CD4-positive, CD25-positive, alpha-beta regulatory T cell (primary cell): Measurements from ENCODE around the gene GPBP1L1. TPM values are rescaled to one million over a fixed set of nuclear protein-coding genes. Genes with fewer than 3 reads are reported as not detected.

Experiments
- ATAC-seq, 2 donors: fragments of 150-1000 bp; cut with Tn5 transposase; one replicate each; pipeline ENCODE4 v1.10.0; 2021; ENCODE audit warnings: low read depth in 2 of 2, moderate number of reproducible peaks in 2 of 2, moderate library complexity in 1 of 2
- DNase-seq, 3 donors: peaks; one replicate each; pipeline versions ENCODE4 v3.0.0 to v3.0.0-alpha.2; 2012 to 2022; ENCODE audit warnings: mixed read lengths in 1 of 3
- H3K27ac ChIP-seq: one replicate; pipeline ENCODE4 v1.7.0; 2013; ENCODE audit warnings: mild to moderate bottlenecking, low read length; ENCODE audit not compliant: insufficient read depth, poor library complexity, severe bottlenecking
- H3K27me3 ChIP-seq: one replicate; pipeline ENCODE4 v1.7.0; 2013; ENCODE audit warnings: low read length; ENCODE audit not compliant: control insufficient read depth, insufficient read depth
- H3K36me3 ChIP-seq: one replicate; pipeline ENCODE4 v1.7.0; 2013; ENCODE audit warnings: mild to moderate bottlenecking, low read length, moderate library complexity; ENCODE audit not compliant: control insufficient read depth, insufficient read depth
- H3K4me1 ChIP-seq: 2 replicates; pipeline ENCODE4 v1.7.0; 2013; ENCODE audit warnings: mild to moderate bottlenecking, low read length; ENCODE audit not compliant: insufficient read depth, control insufficient read depth, poor library complexity, severe bottlenecking
- H3K4me3 ChIP-seq: one replicate; pipeline ENCODE4 v1.7.0; 2013; ENCODE audit warnings: low read depth, mild to moderate bottlenecking, low read length, moderate library complexity
- H3K9me3 ChIP-seq, 2 experiments: 1 replicate in 1 of 2; 2 replicates in 1 of 2; pipeline ENCODE4 v1.7.0; 2013; ENCODE audit warnings: low read length in 2 of 2, mild to moderate bottlenecking in 1 of 2, moderate library complexity in 1 of 2; ENCODE audit not compliant: control insufficient read depth in 2 of 2
- H3K27ac Mint-ChIP-seq, 3 donors: one replicate each; pipeline ENCODE4 v1.8.0; 2020 to 2022; ENCODE audit warnings: mild to moderate bottlenecking in 3 of 3, mixed read lengths in 3 of 3, moderate library complexity in 2 of 3
- H3K27me3 Mint-ChIP-seq: one replicate; pipeline ENCODE4 v1.8.0; 2022; ENCODE audit warnings: mild to moderate bottlenecking, mixed read lengths
- H3K36me3 Mint-ChIP-seq: one replicate; pipeline ENCODE4 v1.8.0; 2020; ENCODE audit warnings: mixed read lengths
- H3K4me1 Mint-ChIP-seq, 4 donors: one replicate each; pipeline ENCODE4 v1.8.0; 2020 to 2022; ENCODE audit warnings: mixed read lengths in 4 of 4, mild to moderate bottlenecking in 1 of 4
- H3K4me3 Mint-ChIP-seq, 4 donors: one replicate each; pipeline ENCODE4 v1.8.0; 2020 to 2022; ENCODE audit warnings: mild to moderate bottlenecking in 4 of 4, mixed read lengths in 4 of 4, moderate library complexity in 3 of 4
- H3K9me3 Mint-ChIP-seq, 7 donors: one replicate each; pipeline ENCODE4 v1.8.0; 2020 to 2022; ENCODE audit warnings: mixed read lengths in 7 of 7, mild to moderate bottlenecking in 3 of 7, moderate library complexity in 2 of 7
- polyA plus RNA-seq, 4 donors: library from polyadenylated mRNA; unstranded; fragments of 300-500 nt; fragmentation: Illumina TruSeq; gene quantifications; one replicate each; pipeline ENCODE4 v1.2.3, GENCODE V29; 2021
- total RNA-seq: library from RNA; stranded (reverse); gene quantifications from one replicate; pipeline ENCODE4 v1.2.3, GENCODE V29; 2022

GPBP1L1 gene
- total and polyA plus RNA-seq, 5 donors from 2014 or later: 96.2 to 177 (median 100) TPM

DNA sequence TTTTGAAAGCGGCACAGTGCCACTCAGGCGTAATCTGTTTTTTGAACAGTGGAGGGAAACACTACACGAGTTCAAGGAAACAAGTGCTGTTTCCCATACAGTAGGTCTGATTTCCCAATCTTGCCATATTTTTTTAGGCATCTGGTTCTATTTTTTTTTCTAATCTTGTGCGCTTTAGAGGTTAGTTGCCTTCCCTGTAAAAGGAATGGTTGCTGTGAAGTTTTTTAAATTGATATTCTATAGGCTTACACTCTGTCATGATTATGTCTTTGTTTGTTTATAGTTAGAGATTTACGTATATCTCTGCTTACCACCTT, 101.3 kb downstream of the GPBP1L1 start:
- Histone ChIP-seq H3K4me1 (peaks cover 27% of the 10 kb centered on the region), H3K27ac (peak overlapping the region; percentile 91), H3K9me3 (no peaks in the 10 kb centered on the region), H3K36me3 (peaks cover 3% of the 10 kb centered on the region), H3K4me3 (peak overlapping the region; percentile 94), H3K27me3 (no peaks in the 10 kb centered on the region)
- peaks cover 6 to 53% (median 33%) of the 10 kb centered on the region in 4 donors for H3K4me1 Mint-ChIP-seq
- H3K4me3 Mint-ChIP-seq: peak overlapping the region; percentile 97 to 100 (median 98)
- ATAC-seq (no peak), DNase-seq (no peak)
- no peaks in the 10 kb centered on the region for H3K36me3 Mint-ChIP-seq
- no peaks in the 10 kb centered on the region for H3K9me3 Mint-ChIP-seq
- H3K27me3 Mint-ChIP-seq: peaks cover 9% of the 10 kb centered on the region
- peak overlapping the region; percentile 50 to 99 (median 95) for H3K27ac Mint-ChIP-seq

DNA sequence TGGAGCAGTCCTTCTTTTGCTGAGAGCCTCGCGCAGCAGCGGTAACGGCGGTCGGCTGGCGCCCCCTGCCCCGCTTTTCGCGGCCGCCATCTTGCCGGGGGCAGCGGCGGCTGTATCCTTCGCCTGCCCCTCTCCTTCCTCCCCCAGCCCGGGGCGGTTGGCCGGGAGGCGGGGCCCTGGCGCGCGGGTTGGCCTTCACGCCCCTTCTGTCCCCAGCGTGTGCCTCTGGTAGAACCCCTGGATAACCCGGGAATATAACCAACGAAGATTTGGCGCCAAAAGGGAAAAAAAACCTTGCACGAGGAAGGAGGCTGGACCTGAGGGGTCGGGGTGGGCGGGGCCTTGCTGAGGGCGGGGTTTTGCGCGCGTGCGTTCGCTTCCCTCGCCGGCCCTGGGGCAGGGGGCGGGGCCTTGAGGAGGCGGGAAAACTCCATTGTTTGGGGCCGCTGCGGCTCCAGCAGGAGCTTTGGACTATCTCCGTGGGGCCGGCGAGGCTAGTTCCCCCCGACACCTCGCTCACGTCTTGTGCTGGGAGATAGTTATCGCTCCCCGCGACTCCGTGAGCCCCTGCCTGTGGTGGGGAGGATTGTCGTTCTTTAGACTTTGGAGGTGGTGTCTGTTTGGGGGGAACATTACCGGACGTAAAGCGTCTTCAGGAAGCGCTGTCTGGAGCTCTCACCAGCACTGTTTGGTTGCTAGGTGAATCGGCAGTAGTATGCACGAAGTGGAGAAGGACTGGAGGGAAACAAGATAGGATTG, 101.8 kb downstream of the GPBP1L1 start:
- DNase-seq: peak; percentile 81 to 92 (median 85)
- H3K4me3 ChIP-seq: peak overlapping the region; percentile 94
- peak overlapping the region; percentile 91 for H3K27ac ChIP-seq
- ATAC-seq: peak; percentile 43 to 47
- no peaks in the 10 kb centered on the region for H3K9me3 ChIP-seq
- H3K36me3 ChIP-seq: no peaks in the 10 kb centered on the region
- H3K27me3 ChIP-seq: no peaks in the 10 kb centered on the region
- no peaks in the 10 kb centered on the region for H3K36me3 Mint-ChIP-seq
- no peaks in the 10 kb centered on the region for H3K9me3 Mint-ChIP-seq
- H3K27me3 Mint-ChIP-seq: peaks cover 9% of the 10 kb centered on the region
- peaks cover 27% of the 10 kb centered on the region for H3K4me1 ChIP-seq
- peak overlapping the region; percentile 97 to 100 (median 98) for H3K4me3 Mint-ChIP-seq
- peaks cover 6 to 48% (median 32%) of the 10 kb centered on the region in 4 donors for H3K4me1 Mint-ChIP-seq
- H3K27ac Mint-ChIP-seq: peak overlapping the region; percentile 93 to 99 (median 99)

DNA sequence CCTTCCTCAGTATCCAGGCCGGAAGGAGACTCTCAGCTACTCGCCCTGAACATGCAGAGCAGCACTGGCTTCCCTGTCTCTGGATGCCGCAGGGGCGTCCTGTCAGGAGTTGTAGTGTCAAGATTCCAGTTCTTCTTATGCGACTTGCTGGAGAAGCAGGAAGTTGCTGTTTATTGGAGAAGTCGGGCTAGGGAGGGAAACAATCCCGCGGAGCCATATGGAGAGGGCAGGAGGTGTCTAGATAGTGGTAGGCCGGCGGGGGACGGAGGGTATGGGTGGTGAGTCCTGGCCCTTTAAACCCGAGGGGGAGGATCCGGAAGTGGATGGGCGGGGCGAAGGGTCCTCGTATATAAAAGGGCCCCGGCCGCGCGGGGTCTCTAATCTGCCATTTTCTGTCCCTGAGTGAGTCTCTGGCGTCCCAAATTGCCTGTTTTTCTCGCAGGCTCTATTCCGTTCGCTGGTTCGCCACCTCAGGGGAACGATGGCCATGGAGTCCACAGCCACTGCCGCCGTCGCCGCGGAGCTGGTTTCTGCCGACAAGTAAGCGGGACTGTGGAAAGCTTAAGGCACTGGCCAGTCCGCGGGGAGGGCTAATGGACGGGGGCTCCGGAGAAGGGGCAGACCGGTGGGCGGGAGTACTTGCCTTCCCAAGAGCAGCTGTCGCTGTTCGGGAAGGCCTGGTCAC, 102.5 kb downstream of the GPBP1L1 start, which contains the start of gene NASP:
Gene NASP (plus strand): TSS at position 376 of the 685 bp plus-strand sequence. CDS start 106 bp downstream, at position 482.
- no peaks in the 10 kb centered on the region for H3K36me3 Mint-ChIP-seq
- H3K27ac ChIP-seq: peak within 1 kb of the TSS; percentile 91
- peak within 1 kb of the TSS; percentile 97 to 100 (median 98) for H3K4me3 Mint-ChIP-seq
- H3K27me3 ChIP-seq: no peaks in the 10 kb centered on the region
- ATAC-seq (peak; percentile 62 to 66), DNase-seq (peak; percentile 84 to 94 (median 90))
- H3K27ac Mint-ChIP-seq: peak within 1 kb of the TSS; percentile 93 to 99 (median 99)
- no peaks in the 10 kb centered on the region for H3K9me3 ChIP-seq
- peaks cover 9% of the 10 kb centered on the region for H3K27me3 Mint-ChIP-seq
- peaks cover 27% of the 10 kb centered on the region for H3K4me1 ChIP-seq
- no peaks in the 10 kb centered on the region for H3K36me3 ChIP-seq
- H3K9me3 Mint-ChIP-seq: no peaks in the 10 kb centered on the region
- H3K4me3 ChIP-seq: peak within 1 kb of the TSS; percentile 94
- H3K4me1 Mint-ChIP-seq: peaks cover 6 to 41% (median 27%) of the 10 kb centered on the region in 4 donors

DNA sequence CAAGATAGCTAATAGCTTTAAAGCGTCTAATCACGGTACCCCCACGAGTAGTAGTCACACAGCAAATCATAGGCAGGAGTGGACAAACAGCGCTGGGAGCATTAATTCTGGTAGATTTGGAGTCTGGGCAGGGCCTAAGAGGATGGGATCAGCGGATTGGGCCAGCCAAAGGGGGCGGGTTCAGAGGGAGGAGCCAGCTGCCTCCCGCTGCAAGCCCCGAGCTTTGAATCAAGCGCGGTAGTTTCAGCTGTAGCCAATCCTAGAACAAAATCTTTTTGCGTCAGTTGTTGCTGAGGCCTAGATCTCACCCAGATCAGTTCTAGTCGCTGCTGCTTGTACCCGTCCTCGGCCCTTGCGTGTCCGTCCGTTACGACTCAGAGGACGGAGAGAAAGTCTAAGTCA, 103.1 kb downstream of the GPBP1L1 start:
- H3K4me3 ChIP-seq: peak overlapping the region; percentile 94
- ATAC-seq: peak; percentile 83
- Mint-ChIP-seq H3K4me1 (peaks cover 6 to 39% (median 24%) of the 10 kb centered on the region in 4 donors), H3K27ac (peak overlapping the region in 2 of 3 donors; percentile 95 to 99), H3K9me3 (no peaks in the 10 kb centered on the region), H3K4me3 (peak overlapping the region; percentile 97 to 100 (median 98)), H3K27me3 (peaks cover 9% of the 10 kb centered on the region), H3K36me3 (no peaks in the 10 kb centered on the region)
- no peaks in the 10 kb centered on the region for H3K9me3 ChIP-seq
- peaks cover 25% of the 10 kb centered on the region for H3K4me1 ChIP-seq
- H3K27me3 ChIP-seq: no peaks in the 10 kb centered on the region
- no peaks in the 10 kb centered on the region for H3K36me3 ChIP-seq
- H3K27ac ChIP-seq: peak overlapping the region; percentile 91
- peak; percentile 93 to 98 (median 96) for DNase-seq

Other genes starting within 250 kb of the GPBP1L1 start
- gene TESK2, start 195.4 kb downstream of the GPBP1L1 start, total RNA-seq: 5.3 TPM
- 1 to 10 TPM; 2.9 to 4.5 (median 3.7) TPM for gene TESK2, start 195.4 kb downstream of the GPBP1L1 start, polyA plus RNA-seq
- 0.89 TPM for gene CCDC163, start 186.5 kb downstream of the GPBP1L1 start, total RNA-seq
- 1 to 10 TPM; 1.9 to 8.8 (median 5.6) TPM for gene CCDC163, start 186.5 kb downstream of the GPBP1L1 start, polyA plus RNA-seq
- gene MMACHC, start 186.2 kb downstream of the GPBP1L1 start, total RNA-seq: 0.84 TPM
- gene MMACHC, start 186.2 kb downstream of the GPBP1L1 start, polyA plus RNA-seq: under 1 TPM in 3 of 4 donors, not detected in 1; 0.09 to 0.33 (median 0.14) TPM
- 96.7 TPM for gene PRDX1, start 164.6 kb downstream of the GPBP1L1 start, total RNA-seq
- 100 to 1,000 TPM; 287 to 384 (median 351) TPM for gene PRDX1, start 164.6 kb downstream of the GPBP1L1 start, polyA plus RNA-seq
- gene AKR1A1, start 135.7 kb downstream of the GPBP1L1 start, total RNA-seq: 53.1 TPM
- 100 to 1,000 TPM in 2 of 4 donors, 10 to 100 TPM in 2; 78.7 to 117 (median 97.0) TPM for gene AKR1A1, start 135.7 kb downstream of the GPBP1L1 start, polyA plus RNA-seq
- 147 TPM for gene NASP, start 102.5 kb downstream of the GPBP1L1 start, total RNA-seq
- gene NASP, start 102.5 kb downstream of the GPBP1L1 start, polyA plus RNA-seq: 10 to 100 TPM; 77.8 to 88.3 (median 80.7) TPM
- 6.1 TPM for gene CCDC17, start 62.5 kb downstream of the GPBP1L1 start, total RNA-seq
- gene CCDC17, start 62.5 kb downstream of the GPBP1L1 start, polyA plus RNA-seq: under 1 TPM in 2 of 4 donors, not detected in 2; 0.23 to 0.25 TPM
- gene TMEM69, start 1.6 kb upstream of the GPBP1L1 start, total RNA-seq: 15.5 TPM
- gene TMEM69, start 1.6 kb upstream of the GPBP1L1 start, polyA plus RNA-seq: 10 to 100 TPM; 41.5 to 57.7 (median 53.7) TPM
- gene IPP, start 64.1 kb upstream of the GPBP1L1 start, total RNA-seq: 12.8 TPM
- gene IPP, start 64.1 kb upstream of the GPBP1L1 start, polyA plus RNA-seq: 10 to 100 TPM; 10.1 to 11.7 (median 11.2) TPM
- 13.1 TPM for gene MAST2, start 117.1 kb upstream of the GPBP1L1 start, total RNA-seq
- 1 to 10 TPM in 2 of 4 donors, under 1 TPM in 2; 0.71 to 3.2 (median 1.3) TPM for gene MAST2, start 117.1 kb upstream of the GPBP1L1 start, polyA plus RNA-seq